Nucleus accumbens (tissue), 56 donors: Measurements from ENCODE around the gene FHOD1.
A peak's percentile ranks its signal among the peaks of the same experiment; 100 is the strongest.

ENCODE experiments used
- DNase-seq, 56 donors: peaks; one replicate each; lab custom pipeline; 2025; lab: John Stamatoyannopoulos, UW

The FHOD1 gene

DNA sequence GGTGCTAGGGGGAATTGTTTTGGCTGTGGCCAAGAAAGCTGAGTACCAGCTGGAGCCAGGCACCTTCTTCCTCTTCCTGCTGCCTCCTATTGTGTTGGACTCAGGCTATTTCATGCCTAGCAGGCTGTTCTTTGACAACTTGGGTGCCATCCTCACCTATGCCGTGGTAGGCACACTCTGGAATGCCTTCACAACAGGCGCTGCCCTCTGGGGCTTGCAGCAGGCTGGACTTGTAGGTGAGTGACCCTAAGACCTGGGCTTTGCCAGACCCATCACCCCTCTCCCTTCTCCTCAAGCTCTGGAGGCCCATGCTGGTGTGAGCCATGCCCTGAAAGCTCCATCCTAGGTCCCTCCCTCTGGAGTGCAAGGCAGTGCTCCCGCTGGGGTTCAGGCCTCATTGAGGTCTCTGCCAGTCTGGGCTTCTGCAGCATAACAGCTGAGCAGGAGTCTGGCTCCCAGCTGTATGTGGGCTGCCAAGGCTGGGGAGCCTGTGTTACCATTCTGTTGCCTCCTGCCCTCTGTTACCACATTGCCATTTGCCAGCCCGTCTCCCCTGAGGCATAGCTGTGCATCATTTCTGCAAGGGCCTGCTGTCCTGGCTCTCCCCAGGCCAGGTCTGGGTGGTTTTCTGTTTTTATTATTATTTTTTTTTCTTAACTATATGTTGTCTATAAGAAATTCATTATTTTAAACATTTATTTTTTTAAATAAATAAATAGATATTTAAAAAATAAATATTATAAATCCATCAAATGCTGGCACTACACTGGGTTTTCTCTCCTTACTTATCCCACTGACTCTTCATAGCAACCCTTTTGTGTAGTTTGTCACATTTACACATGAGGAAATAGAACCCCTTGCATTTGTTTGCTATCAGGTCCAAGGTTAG lies 5.6 kb upstream of the FHOD1 start:
- peak in 9 of 56 donors; percentile 16 to 46 (median 35) for DNase-seq

DNA sequence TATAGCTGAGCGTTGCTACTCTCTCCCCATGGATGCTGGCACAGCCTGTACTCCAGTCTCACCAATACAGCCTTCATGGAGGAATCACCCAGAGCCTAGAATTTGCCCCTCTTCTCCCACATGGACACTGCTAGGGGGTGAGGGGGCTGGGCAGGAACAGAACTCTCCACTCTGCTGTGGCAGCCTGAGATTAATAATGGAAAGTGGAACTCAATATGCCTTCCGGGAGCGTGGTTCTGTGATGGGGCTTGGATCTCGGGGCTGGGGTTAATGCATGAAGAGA lies 2.7 kb upstream of the FHOD1 start:
- DNase-seq = no peak

GRCh38 chr16:67249178-67250044 lies 2.1 kb upstream of the FHOD1 start:
- peak in 4 of 56 donors; percentile 20 to 49 (median 26) for DNase-seq

GRCh38 chr16:67248401-67249177 lies 1.3 kb upstream of the FHOD1 start, which contains the start of gene SLC9A5:
SLC9A5 (plus strand) TSS chr16:67248979; CDS start chr16:67249015, 36 bp downstream.
- peak in 4 of 56 donors; percentile 7 to 55 (median 21) for DNase-seq

DNA sequence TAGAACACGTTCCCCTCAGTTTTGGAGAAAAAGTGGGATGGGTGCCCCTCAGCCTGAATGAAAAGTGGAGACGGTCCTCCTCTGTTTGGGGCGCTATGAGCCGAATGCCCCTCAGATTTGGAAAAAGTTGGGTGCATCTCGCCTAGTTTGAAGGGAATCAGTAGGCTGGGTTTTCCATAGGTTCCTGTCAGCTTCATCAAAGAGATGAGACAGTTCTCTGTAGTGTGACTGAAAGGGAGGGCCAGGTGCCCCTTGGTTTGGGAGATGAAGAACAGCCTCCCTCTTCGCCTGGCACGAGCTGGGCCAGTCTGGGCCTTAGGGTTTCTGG lies 756 bp upstream of the FHOD1 start:
- no peak for DNase-seq

DNA sequence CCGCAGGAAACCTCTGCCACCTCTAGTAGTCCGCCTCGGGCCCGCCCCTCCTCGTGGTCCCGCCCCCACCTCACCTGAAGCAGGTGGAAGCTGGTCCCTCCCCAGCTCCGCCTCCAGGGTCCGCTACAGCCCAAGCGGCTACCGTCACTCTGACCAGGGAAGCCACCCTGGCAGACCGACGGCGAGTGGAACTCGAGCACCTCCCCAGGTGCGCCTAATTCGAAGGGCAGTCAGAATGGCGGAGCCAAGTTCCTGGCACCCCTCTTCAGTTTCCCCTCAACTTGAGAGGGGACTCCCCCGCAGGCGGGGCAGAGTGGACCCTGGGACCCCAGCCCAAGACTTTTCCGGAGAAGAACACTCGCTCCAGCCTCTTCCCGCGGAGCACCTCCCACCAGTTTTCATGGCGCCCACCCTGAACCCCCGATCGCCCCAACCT lies 507 bp downstream of the FHOD1 start:
- DNase-seq = peak in 2 of 56 donors; percentile 35 to 54

GRCh38 chr16:67246081-67246755 lies 1.1 kb downstream of the FHOD1 start:
- DNase-seq = peak in 40 of 56 donors; percentile 14 to 80 (median 50)

DNA sequence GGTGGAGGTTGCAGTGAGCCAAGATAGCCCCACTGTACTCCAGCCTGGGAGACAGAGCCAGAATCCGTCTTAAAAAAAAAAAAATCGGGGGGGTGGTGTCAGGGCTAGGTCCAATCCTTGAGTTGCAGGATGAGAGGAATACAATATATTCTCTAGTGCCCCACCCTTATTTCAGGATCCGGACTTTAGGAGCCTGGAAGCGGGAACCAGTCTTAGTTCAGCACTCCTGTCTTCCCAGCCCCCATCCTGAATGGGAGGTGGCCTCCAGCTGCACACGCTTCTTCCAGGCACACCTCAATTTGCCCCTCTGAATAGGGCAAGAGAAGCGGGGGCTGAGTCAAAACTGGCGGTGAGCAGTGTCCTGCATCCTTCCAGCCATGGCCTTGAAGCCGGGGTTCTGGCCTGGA lies 1.6 kb downstream of the FHOD1 start:
- no peak for DNase-seq

GRCh38 chr16:67245186-67245585 lies 2.1 kb downstream of the FHOD1 start:
- no peak for DNase-seq

DNA sequence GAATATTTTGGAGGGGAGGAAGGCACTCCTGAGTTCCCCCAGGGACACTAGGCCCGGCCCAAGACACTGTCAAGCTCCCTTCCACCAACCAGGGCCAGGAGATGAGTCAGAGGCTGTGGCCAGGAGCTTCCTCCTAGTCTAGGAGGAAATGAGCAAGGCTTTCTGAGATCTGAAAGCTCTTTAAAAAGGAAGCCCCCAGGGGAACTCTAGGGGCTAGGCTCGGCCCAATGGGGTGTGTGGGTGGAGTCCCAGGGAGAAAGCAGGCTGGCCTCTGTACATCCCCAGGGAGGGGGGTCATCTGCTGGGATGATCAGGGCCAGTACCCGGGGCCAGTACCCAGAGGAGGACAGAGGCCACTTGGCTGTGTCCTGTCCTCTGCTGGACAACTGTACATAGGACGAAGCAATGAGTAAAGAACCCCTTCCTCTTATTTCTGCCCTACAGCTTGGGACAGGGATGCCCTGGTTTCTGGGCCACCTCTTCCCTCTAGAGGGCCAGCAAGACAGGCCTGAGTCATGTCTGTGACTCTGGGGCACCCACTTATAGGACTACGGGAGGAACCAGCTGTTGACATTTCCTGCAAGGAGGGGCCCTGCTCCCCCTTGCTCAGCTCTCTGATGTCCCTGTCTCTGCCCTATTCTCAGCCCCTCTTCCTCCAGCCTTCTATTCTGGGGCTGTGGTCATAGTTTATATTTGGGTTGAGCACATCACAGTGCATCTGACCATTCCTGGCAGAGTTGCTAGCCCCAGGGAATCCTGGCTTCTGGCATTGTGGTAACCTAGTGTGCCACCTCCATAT lies 2.7 kb downstream of the FHOD1 start:
- peak in 20 of 56 donors; percentile 13 to 60 (median 31) for DNase-seq

DNA sequence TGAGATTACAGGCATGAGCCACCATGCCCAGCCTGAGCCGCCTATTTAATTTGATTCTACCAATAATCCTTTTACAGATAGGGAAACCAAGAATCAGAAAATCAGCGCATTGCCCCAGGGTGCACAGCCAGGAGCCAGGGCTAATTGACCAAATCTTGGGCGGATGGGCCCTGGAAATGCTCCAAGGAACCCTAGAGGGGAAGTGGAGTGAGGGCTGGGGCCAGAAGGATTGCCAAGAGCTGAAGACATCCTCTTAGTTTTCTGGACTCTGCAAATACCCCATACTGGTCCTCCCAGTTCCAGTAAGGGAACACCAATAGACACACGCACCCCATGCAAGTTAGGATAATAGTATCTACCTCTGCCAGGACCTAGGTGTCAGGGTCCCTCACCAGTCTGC lies 3.8 kb downstream of the FHOD1 start:
- DNase-seq = peak in 2 of 56 donors; percentile 10 to 16

GRCh38 chr16:67242138-67242730 lies 5.0 kb downstream of the FHOD1 start:
- DNase-seq = no peak

- peak in 4 of 56 donors; percentile 10 to 39 (median 36) for DNase-seq
Measured at GRCh38 chr16:67241008-67241900, 6.0 kb downstream of the FHOD1 start.

DNA sequence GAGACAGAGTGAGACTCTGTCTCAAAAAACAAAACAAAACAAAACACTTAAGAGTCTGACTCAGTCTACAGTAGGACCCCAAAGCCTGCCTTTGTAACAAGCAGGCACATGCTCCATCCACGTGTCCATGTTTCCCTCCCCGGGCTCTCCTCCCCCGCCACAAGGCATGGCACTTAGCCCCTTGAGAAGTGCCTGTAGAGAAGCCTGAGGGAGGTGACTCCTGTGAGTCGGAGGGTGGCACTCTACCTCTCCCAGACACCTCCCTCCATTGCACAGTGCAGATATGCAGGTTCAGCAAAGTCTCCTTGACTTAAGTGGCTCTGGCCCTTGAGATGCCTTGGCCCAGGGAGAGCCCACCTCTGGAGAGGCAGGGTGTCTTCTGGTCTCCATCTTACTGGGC lies 6.8 kb downstream of the FHOD1 start:
- DNase-seq = no peak

- DNase-seq = no peak
Measured at GRCh38 chr16:67238806-67239470, 8.3 kb downstream of the FHOD1 start.

GRCh38 chr16:67238278-67238575 lies 9.1 kb downstream of the FHOD1 start:
- DNase-seq = no peak
